ENCODE measurements around the gene NCKIPSD. TPM values are rescaled to one million over a fixed set of nuclear protein-coding genes. Genes with fewer than 3 reads are reported as not detected.

The NCKIPSD gene
- total RNA-seq, 1 donor from 2014 or later = 18.3 TPM

- no peak overlapping the region for H3K27ac ChIP-seq (ENCODE audit: low read depth, low read length)
- no peaks in the 10 kb centered on the region for H3K9me3 ChIP-seq (ENCODE audit: insufficient read depth, low read depth, low read length)
- H3K9ac ChIP-seq (ENCODE audit: low read length) = no peak overlapping the region
- Mint-ChIP-seq H3K27me3 (ENCODE audit: low read depth, unreplicated experiment) (peaks cover 11% of the 10 kb centered on the region), H3K4me3 (ENCODE audit: unreplicated experiment) (no peak overlapping the region), H3K36me3 (ENCODE audit: low read depth, unreplicated experiment) (peaks cover 12% of the 10 kb centered on the region), H3K27ac (ENCODE audit: unreplicated experiment) (no peak overlapping the region), H3K4me1 (ENCODE audit: low read depth, unreplicated experiment) (no peaks in the 10 kb centered on the region), H3K9me3 (ENCODE audit: unreplicated experiment) (no peaks in the 10 kb centered on the region)
- H2AFZ ChIP-seq (ENCODE audit: low read depth, low read length) = no peak overlapping the region
- no peak overlapping the region for H3K4me3 ChIP-seq (ENCODE audit: insufficient read depth, low read depth, low read length)
- no peaks in the 10 kb centered on the region for H3K36me3 ChIP-seq (ENCODE audit: insufficient read depth, low read length)
- H3K79me2 ChIP-seq (ENCODE audit: insufficient read depth, low read length) = no peaks in the 10 kb centered on the region
- TF ChIP-seq, protein P1, sequence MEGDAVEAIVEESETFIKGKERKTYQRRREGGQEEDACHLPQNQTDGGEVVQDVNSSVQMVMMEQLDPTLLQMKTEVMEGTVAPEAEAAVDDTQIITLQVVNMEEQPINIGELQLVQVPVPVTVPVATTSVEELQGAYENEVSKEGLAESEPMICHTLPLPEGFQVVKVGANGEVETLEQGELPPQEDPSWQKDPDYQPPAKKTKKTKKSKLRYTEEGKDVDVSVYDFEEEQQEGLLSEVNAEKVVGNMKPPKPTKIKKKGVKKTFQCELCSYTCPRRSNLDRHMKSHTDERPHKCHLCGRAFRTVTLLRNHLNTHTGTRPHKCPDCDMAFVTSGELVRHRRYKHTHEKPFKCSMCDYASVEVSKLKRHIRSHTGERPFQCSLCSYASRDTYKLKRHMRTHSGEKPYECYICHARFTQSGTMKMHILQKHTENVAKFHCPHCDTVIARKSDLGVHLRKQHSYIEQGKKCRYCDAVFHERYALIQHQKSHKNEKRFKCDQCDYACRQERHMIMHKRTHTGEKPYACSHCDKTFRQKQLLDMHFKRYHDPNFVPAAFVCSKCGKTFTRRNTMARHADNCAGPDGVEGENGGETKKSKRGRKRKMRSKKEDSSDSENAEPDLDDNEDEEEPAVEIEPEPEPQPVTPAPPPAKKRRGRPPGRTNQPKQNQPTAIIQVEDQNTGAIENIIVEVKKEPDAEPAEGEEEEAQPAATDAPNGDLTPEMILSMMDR (IDR thresholded peaks at IDR 0.05; ENCODE audit: insufficient read depth, low read depth, low read length) = no peak
- no peak for TF ChIP-seq EZH2 (IDR thresholded peaks at IDR 0.05; ENCODE audit: insufficient read depth, low read length)
- H3K4me2 ChIP-seq (ENCODE audit: low read length) = no peak overlapping the region
- H4K20me1 ChIP-seq (ENCODE audit: insufficient read depth, low read length) = no peaks in the 10 kb centered on the region
- no peaks in the 10 kb centered on the region for H3K27me3 ChIP-seq (ENCODE audit: insufficient read depth, low read length)
- no peaks in the 10 kb centered on the region for H3K4me1 ChIP-seq (ENCODE audit: insufficient read depth, low read length)
- no peak for DNase-seq (ENCODE audit: low read depth)
- no peak for FAIRE-seq
These were observed 40.6 kb downstream of the NCKIPSD start for GRCh38 chr3:48644898-48645760.

GRCh38 chr3:48642605-48643004 is 43.1 kb downstream of the NCKIPSD start:
- Mint-ChIP-seq H3K27me3 (ENCODE audit: low read depth, unreplicated experiment) (peaks cover 13% of the 10 kb centered on the region), H3K4me3 (ENCODE audit: unreplicated experiment) (no peak overlapping the region), H3K27ac (ENCODE audit: unreplicated experiment) (no peak overlapping the region), H3K9me3 (ENCODE audit: unreplicated experiment) (no peaks in the 10 kb centered on the region), H3K36me3 (ENCODE audit: low read depth, unreplicated experiment) (peaks cover 22% of the 10 kb centered on the region), H3K4me1 (ENCODE audit: low read depth, unreplicated experiment) (no peaks in the 10 kb centered on the region)
- Histone ChIP-seq H3K9ac (ENCODE audit: low read length) (no peak overlapping the region), H3K27ac (ENCODE audit: low read depth, low read length) (no peak overlapping the region), H3K9me3 (ENCODE audit: insufficient read depth, low read depth, low read length) (no peaks in the 10 kb centered on the region), H2AFZ (ENCODE audit: low read depth, low read length) (no peak overlapping the region), H3K4me3 (ENCODE audit: insufficient read depth, low read depth, low read length) (no peak overlapping the region), H3K4me2 (ENCODE audit: low read length) (no peak overlapping the region), H3K27me3 (ENCODE audit: insufficient read depth, low read length) (no peaks in the 10 kb centered on the region), H4K20me1 (ENCODE audit: insufficient read depth, low read length) (no peaks in the 10 kb centered on the region), H3K79me2 (ENCODE audit: insufficient read depth, low read length) (no peaks in the 10 kb centered on the region), H3K36me3 (ENCODE audit: insufficient read depth, low read length) (no peaks in the 10 kb centered on the region), H3K4me1 (ENCODE audit: insufficient read depth, low read length) (no peaks in the 10 kb centered on the region)
- FAIRE-seq (no peak), DNase-seq (ENCODE audit: low read depth) (no peak)
- TF ChIP-seq, protein P1 (IDR thresholded peaks at IDR 0.05; ENCODE audit: insufficient read depth, low read depth, low read length) = no peak

DNA sequence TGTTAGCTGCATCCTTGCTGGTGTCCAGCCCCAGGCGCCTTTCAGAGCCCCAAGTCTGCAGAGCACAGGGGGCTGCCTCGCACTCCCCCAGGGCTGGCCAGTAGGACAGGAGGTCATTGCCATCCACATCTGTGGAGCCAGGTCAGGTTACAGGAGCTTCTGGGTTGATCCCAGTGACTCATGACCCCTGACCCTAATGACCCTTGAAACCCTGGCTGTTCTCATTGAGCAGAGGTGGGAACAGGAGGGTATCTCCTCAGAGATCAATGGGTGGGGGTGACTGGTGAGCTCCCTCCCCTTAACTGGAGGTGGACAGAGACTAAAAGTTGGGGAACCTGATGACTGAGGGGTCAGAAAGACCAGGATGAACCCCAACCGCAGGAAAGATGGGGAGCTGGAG is 44.3 kb downstream of the NCKIPSD start:
- Histone ChIP-seq H3K27me3 (ENCODE audit: insufficient read depth, low read length) (no peaks in the 10 kb centered on the region), H3K79me2 (ENCODE audit: insufficient read depth, low read length) (no peaks in the 10 kb centered on the region), H3K4me1 (ENCODE audit: insufficient read depth, low read length) (peaks cover 1% of the 10 kb centered on the region), H3K36me3 (ENCODE audit: insufficient read depth, low read length) (no peaks in the 10 kb centered on the region), H3K27ac (ENCODE audit: low read depth, low read length) (no peak overlapping the region), H3K9ac (ENCODE audit: low read length) (no peak overlapping the region), H4K20me1 (ENCODE audit: insufficient read depth, low read length) (no peaks in the 10 kb centered on the region), H3K4me2 (ENCODE audit: low read length) (no peak overlapping the region), H3K9me3 (ENCODE audit: insufficient read depth, low read depth, low read length) (no peaks in the 10 kb centered on the region), H2AFZ (ENCODE audit: low read depth, low read length) (no peak overlapping the region), H3K4me3 (ENCODE audit: insufficient read depth, low read depth, low read length) (no peak overlapping the region)
- DNase-seq (ENCODE audit: low read depth) = no peak
- H3K27me3 Mint-ChIP-seq (ENCODE audit: low read depth, unreplicated experiment) = peaks cover 12% of the 10 kb centered on the region
- peaks cover 4% of the 10 kb centered on the region for H3K4me1 Mint-ChIP-seq (ENCODE audit: low read depth, unreplicated experiment)
- no peak overlapping the region for H3K27ac Mint-ChIP-seq (ENCODE audit: unreplicated experiment)
- H3K4me3 Mint-ChIP-seq (ENCODE audit: unreplicated experiment) = no peak overlapping the region
- no peaks in the 10 kb centered on the region for H3K9me3 Mint-ChIP-seq (ENCODE audit: unreplicated experiment)
- H3K36me3 Mint-ChIP-seq (ENCODE audit: low read depth, unreplicated experiment) = peaks cover 22% of the 10 kb centered on the region
- no peak for TF ChIP-seq EZH2 (IDR thresholded peaks at IDR 0.05; ENCODE audit: insufficient read depth, low read length)
- TF ChIP-seq, protein P1 (IDR thresholded peaks at IDR 0.05; ENCODE audit: insufficient read depth, low read depth, low read length) = no peak
- FAIRE-seq = no peak

All from astrocyte (in vitro differentiated cells and primary cell).